GM12878 (cell line): ENCODE measurements around the gene CACNA1H.
"Not testable (repeated sequence)": the region's sequence is repeated elsewhere in the genome, so short reads cannot be mapped to it uniquely, and the experiment has no call there.

Experiments
- ATF3 ChIP-seq: IDR thresholded peaks from 2 replicates; pipeline ENCODE4 v1.6.1; 2011; ENCODE audit warnings: low read depth, mild to moderate bottlenecking, low read length, moderate library complexity, borderline replicate concordance; ENCODE audit errors: extremely low read depth
- BRCA1 ChIP-seq: IDR thresholded peaks from 2 replicates; pipeline ENCODE4 v1.6.1; 2011; ENCODE audit warnings: low read depth, low read length, improper control_type of control experiment
- EZH2 ChIP-seq: IDR thresholded peaks from 2 replicates; pipeline ENCODE4 v1.6.1; 2012; ENCODE audit warnings: low read depth, mild to moderate bottlenecking, control low read depth, inconsistent platforms, low read length, borderline replicate concordance; ENCODE audit not compliant: control insufficient read depth
- HCFC1 ChIP-seq: fragments of 150-350 bp; IDR thresholded peaks from 2 replicates; pipeline ENCODE4 v1.6.1; 2014; ENCODE audit warnings: low read length
- MYC ChIP-seq: IDR thresholded peaks from 2 replicates; pipeline ENCODE4 v1.6.1; 2011; ENCODE audit warnings: mild to moderate bottlenecking, low read length, moderate library complexity, inconsistent platforms; ENCODE audit not compliant: insufficient read depth, insufficient replicate concordance, insufficient read length, severe bottlenecking
- PBX3 ChIP-seq: IDR thresholded peaks from 2 replicates; pipeline ENCODE4 v1.6.1; 2011; ENCODE audit warnings: mild to moderate bottlenecking, low read depth, low read length, moderate library complexity; ENCODE audit not compliant: insufficient replicate concordance
- POLR2A ChIP-seq: IDR thresholded peaks from 2 replicates; pipeline ENCODE4 v1.6.1; 2011; ENCODE audit warnings: low read depth, mild to moderate bottlenecking, low read length
- POLR2AphosphoS5 ChIP-seq: IDR thresholded peaks from 2 replicates; pipeline ENCODE4 v1.6.1; 2011; ENCODE audit warnings: mild to moderate bottlenecking, low read length, inconsistent platforms
- PRDM15 ChIP-seq: fragments of 450-650 bp; formaldehyde crosslinking; IDR thresholded peaks from 2 replicates; pipeline ENCODE4 v1.4.0; 2020; ENCODE audit warnings: mild to moderate bottlenecking, moderate library complexity
- TBL1XR1 ChIP-seq: IDR thresholded peaks from 2 replicates; pipeline ENCODE4 v1.6.1; 2012; ENCODE audit warnings: low read depth, low read length, improper control_type of control experiment
- USF1 ChIP-seq: IDR thresholded peaks from 2 replicates; pipeline ENCODE4 v1.6.1; 2011; ENCODE audit warnings: borderline replicate concordance, low read depth, mild to moderate bottlenecking, moderate library complexity, mixed read lengths, low read length; ENCODE audit not compliant: insufficient read depth; ENCODE audit errors: extremely low read length

- TF ChIP-seq HCFC1; TBL1XR1; MYC; BRCA1; EZH2; PRDM15 (CRISPR knock-in tag); USF1; POLR2AphosphoS5; PBX3; POLR2A; ATF3: not testable (repeated sequence)
Observed at GRCh38 chr16:1198671-1199346, 45.9 kb downstream of the CACNA1H start.
